ENCODE data around the gene KCNB1.

GRCh38 chr20:49460916-49461315, 21.6 kb downstream of the KCNB1 start:
- TF ChIP-seq CTCF (IDR thresholded peaks at IDR 0.05; ENCODE audit: low read depth, low read length, poor library complexity, severe bottlenecking) (no peak), EZH2phosphoT487 (IDR thresholded peaks at IDR 0.05; ENCODE audit: borderline replicate concordance, low read length) (no peak)

Measured in DOHH2 (cell line).